Endodermal cell (in vitro differentiated cells): ENCODE data around the gene IGSF9B. TPM values are rescaled to one million over a fixed set of nuclear protein-coding genes. Genes with fewer than 3 reads are reported as not detected.
A peak's percentile ranks its signal among the peaks of the same experiment; 100 is the strongest.

Source experiments
- DNase-seq: peaks from one replicate; pipeline ENCODE4 v3.0.0-alpha.2; 2017
- H3K27ac ChIP-seq: 2 replicates; pipeline ENCODE4 v1.5.1; 2013; ENCODE audit warnings: mild to moderate bottlenecking, low read depth, low read length, moderate library complexity
- H3K27me3 ChIP-seq: 2 replicates; pipeline ENCODE4 v1.6.1; 2013; ENCODE audit warnings: mild to moderate bottlenecking, low read length, moderate library complexity; ENCODE audit not compliant: insufficient read depth, control insufficient read depth, poor library complexity, severe bottlenecking
- H3K36me3 ChIP-seq: 2 replicates; pipeline ENCODE4 v1.7.0; 2013; ENCODE audit warnings: mild to moderate bottlenecking, low read length, moderate library complexity; ENCODE audit not compliant: control insufficient read depth, insufficient read depth
- H3K4me1 ChIP-seq: one replicate; pipeline ENCODE4 v1.7.0; 2013; ENCODE audit warnings: low read length; ENCODE audit not compliant: control insufficient read depth, insufficient read depth
- H3K4me3 ChIP-seq: 2 replicates; pipeline ENCODE4 v1.5.1; 2013; ENCODE audit warnings: mild to moderate bottlenecking, low read length, moderate library complexity
- H3K9ac ChIP-seq: 2 replicates; pipeline ENCODE4 v1.6.1; 2013; ENCODE audit warnings: mild to moderate bottlenecking, low read length, moderate library complexity; ENCODE audit not compliant: poor library complexity, severe bottlenecking; ENCODE audit errors: extremely low read depth
- H3K9me3 ChIP-seq: 2 replicates; pipeline ENCODE4 v1.6.1; 2013; ENCODE audit warnings: mild to moderate bottlenecking, low read length, moderate library complexity; ENCODE audit not compliant: control insufficient read depth
- H3K27ac Mint-ChIP-seq: 2 replicates; pipeline ENCODE4 v1.8.0; 2020; ENCODE audit warnings: mixed read lengths
- H3K27me3 Mint-ChIP-seq: 2 replicates; pipeline ENCODE4 v1.8.0; 2021; ENCODE audit warnings: mild to moderate bottlenecking, mixed read lengths; ENCODE audit not compliant: insufficient read depth
- H3K36me3 Mint-ChIP-seq: 2 replicates; pipeline ENCODE4 v1.8.0; 2020; ENCODE audit warnings: low read depth, mixed read lengths
- H3K4me1 Mint-ChIP-seq: 2 replicates; pipeline ENCODE4 v1.8.0; 2020; ENCODE audit warnings: mixed read lengths
- H3K4me3 Mint-ChIP-seq: 2 replicates; pipeline ENCODE4 v1.8.0; 2020; ENCODE audit warnings: mild to moderate bottlenecking, moderate library complexity, mixed read lengths
- H3K9me3 Mint-ChIP-seq: 2 replicates; pipeline ENCODE4 v1.8.0; 2020; ENCODE audit warnings: mild to moderate bottlenecking, mixed read lengths
- CTCF ChIP-seq: fragments of 200-600 bp; sonication (generic); conservative IDR thresholded peaks from 2 replicates; pipeline ENCODE4 v1.5.0; 2021; ENCODE audit warnings: antibody characterized with exemption, mild to moderate bottlenecking
- WGBS, 2 experiments: methylation state at CpG; one replicate each; pipeline versions ENCODE4 v1.1.5 to v1.1.7; 2013; ENCODE audit warnings: missing lambda C conversion rate in 2 of 2, mixed read lengths in 1 of 2; ENCODE audit not compliant: insufficient coverage in 1 of 2, insufficient read length in 1 of 2; 5-methylcytosine and 5-hydroxymethylcytosine counted together
- total RNA-seq, 2 donors: library from RNA; stranded (reverse); fragmentation: NEBNext Ultra II Directional in 1 of 2; extraction: Animal tissue kit (Norgen Biotek cat#: 25700) in 1 of 2; gene quantifications; 2 replicates in 1 of 2; 3 replicates in 1 of 2; pipeline ENCODE4 v1.2.1, GENCODE V29; 2021

IGSF9B gene
- total RNA-seq, 2 donors from 2014 or later: 14.1 to 23.0 TPM

DNA sequence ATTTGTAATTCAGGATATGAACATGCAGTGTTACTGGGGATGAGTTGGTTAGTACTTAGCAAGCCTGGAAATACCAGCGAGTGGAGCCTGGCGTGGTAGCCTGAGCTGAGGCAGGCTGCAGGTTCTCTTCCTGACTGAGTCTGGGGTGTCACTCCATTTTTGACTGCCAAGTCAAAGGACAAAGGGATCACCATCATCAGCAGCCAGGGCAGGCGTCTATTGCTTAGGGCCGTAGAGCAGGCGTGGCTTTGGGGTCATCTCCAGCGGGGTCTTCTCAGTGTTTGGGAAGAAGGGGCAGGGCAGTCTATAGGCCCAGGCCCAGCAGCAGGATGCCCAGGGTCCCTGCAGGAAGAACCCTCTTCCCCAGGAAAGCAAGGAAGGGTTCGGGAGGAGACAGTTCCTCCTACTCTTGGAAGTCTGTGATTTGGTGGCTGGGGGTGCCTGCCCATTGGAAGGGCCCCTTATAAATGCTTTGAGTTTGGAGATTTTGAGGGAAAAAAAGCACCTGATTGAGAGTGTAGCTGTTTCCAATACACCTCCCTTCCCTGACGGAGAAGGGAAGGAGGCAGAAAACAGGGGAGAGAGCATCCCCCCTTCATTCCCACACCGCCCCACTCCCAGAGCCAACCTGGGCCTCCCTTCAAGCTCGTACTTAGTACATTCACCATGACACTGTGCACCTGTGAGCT lies 60.0 kb downstream of the IGSF9B start:
- Histone ChIP-seq H3K27ac (no peak overlapping the region), H3K4me1 (no peaks in the 10 kb centered on the region), H3K9ac (no peak overlapping the region), H3K36me3 (no peaks in the 10 kb centered on the region), H3K9me3 (no peaks in the 10 kb centered on the region), H3K4me3 (no peak overlapping the region), H3K27me3 (no peaks in the 10 kb centered on the region)
- H3K27ac Mint-ChIP-seq: no peak overlapping the region
- peaks cover 11% of the 10 kb centered on the region for H3K4me1 Mint-ChIP-seq
- 94 to 100% methylated on average over 3 to 9 of the region's 10 CpGs for WGBS, 2 experiments
- no peak overlapping the region for H3K4me3 Mint-ChIP-seq
- no peaks in the 10 kb centered on the region for H3K9me3 Mint-ChIP-seq
- H3K27me3 Mint-ChIP-seq: peaks cover 4% of the 10 kb centered on the region
- DNase-seq: peak; percentile 39
- no peak for TF ChIP-seq CTCF
- peaks cover 8% of the 10 kb centered on the region for H3K36me3 Mint-ChIP-seq

GRCh38 chr11:133896028-133896427 lies 60.7 kb downstream of the IGSF9B start:
- TF ChIP-seq CTCF: no peak
- H3K4me3 Mint-ChIP-seq: no peak overlapping the region
- Histone ChIP-seq H3K27ac (no peak overlapping the region), H3K4me1 (no peaks in the 10 kb centered on the region), H3K27me3 (no peaks in the 10 kb centered on the region), H3K4me3 (no peak overlapping the region), H3K9me3 (no peaks in the 10 kb centered on the region), H3K36me3 (no peaks in the 10 kb centered on the region), H3K9ac (no peak overlapping the region)
- peaks cover 11% of the 10 kb centered on the region for H3K4me1 Mint-ChIP-seq
- DNase-seq: no peak
- H3K27me3 Mint-ChIP-seq: peaks cover 4% of the 10 kb centered on the region
- peaks cover 8% of the 10 kb centered on the region for H3K36me3 Mint-ChIP-seq
- no peak overlapping the region for H3K27ac Mint-ChIP-seq
- H3K9me3 Mint-ChIP-seq: no peaks in the 10 kb centered on the region
- 70 to 87% methylated on average over 2 to 7 of the region's 7 CpGs for WGBS, 2 experiments

- Mint-ChIP-seq H3K27me3 (peaks cover 6% of the 10 kb centered on the region), H3K4me1 (peaks cover 11% of the 10 kb centered on the region), H3K4me3 (no peak overlapping the region), H3K27ac (no peak overlapping the region), H3K36me3 (peaks cover 8% of the 10 kb centered on the region), H3K9me3 (no peaks in the 10 kb centered on the region)
- WGBS, 2 experiments: 74 to 80% methylated on average over 6 to 8 of the region's 8 CpGs
- Histone ChIP-seq H3K4me3 (no peak overlapping the region), H3K9me3 (no peaks in the 10 kb centered on the region), H3K9ac (no peak overlapping the region), H3K27me3 (no peaks in the 10 kb centered on the region), H3K36me3 (no peaks in the 10 kb centered on the region), H3K27ac (peak overlapping the region; percentile 29), H3K4me1 (no peaks in the 10 kb centered on the region)
- peak; percentile 65 for DNase-seq
- no peak for TF ChIP-seq CTCF
These were observed 61.2 kb downstream of the IGSF9B start for GRCh38 chr11:133895551-133895950.
